Jurkat, Clone E6-1 (cell line): ENCODE data around the gene ANKRD65.
A peak's percentile ranks its signal among the peaks of the same experiment; 100 is the strongest.
"Not testable (repeated sequence)": the region's sequence is repeated elsewhere in the genome, so short reads cannot be mapped to it uniquely, and the experiment has no call there.

Source experiments
- DNase-seq: peaks from one replicate; pipeline ENCODE4 v3.0.0-alpha.2; 2011; ENCODE audit warnings: low read depth, low spot score
- H3K4me3 ChIP-seq: 2 replicates; pipeline ENCODE4 v1.5.1; 2011; ENCODE audit warnings: mild to moderate bottlenecking, low read length, control low read depth, moderate library complexity

The ANKRD65 gene

GRCh38 chr1:1446631-1447030, 25.6 kb upstream of the ANKRD65 start:
- not testable (repeated sequence) for H3K4me3 ChIP-seq, DNase-seq

- no peak overlapping the region for H3K4me3 ChIP-seq
- no peak for DNase-seq
Measured at GRCh38 chr1:1442069-1442770, 21.1 kb upstream of the ANKRD65 start.

- DNase-seq, result no peak
Measured at GRCh38 chr1:1441002-1441888, 20.2 kb upstream of the ANKRD65 start.

GRCh38 chr1:1440262-1441001, 19.4 kb upstream of the ANKRD65 start:
- DNase-seq, result no peak
- no peak overlapping the region for H3K4me3 ChIP-seq

More at GRCh38 chr1:1441002-1441888, 20.2 kb upstream of the ANKRD65 start:
- H3K4me3 ChIP-seq, result no peak overlapping the region

- H3K4me3 ChIP-seq, result no peak overlapping the region
- no peak for DNase-seq
Measured at GRCh38 chr1:1439546-1440261, 18.6 kb upstream of the ANKRD65 start.

GRCh38 chr1:1438531-1439381, 17.7 kb upstream of the ANKRD65 start:
- DNase-seq, result no peak
- H3K4me3 ChIP-seq, result no peak overlapping the region

- no peak for DNase-seq
- H3K4me3 ChIP-seq, result no peak overlapping the region
Measured at GRCh38 chr1:1437904-1438376, 16.9 kb upstream of the ANKRD65 start.

GRCh38 chr1:1437033-1437903, 16.2 kb upstream of the ANKRD65 start:
- no peak overlapping the region for H3K4me3 ChIP-seq
- DNase-seq, result no peak

- no peak for DNase-seq
- no peak overlapping the region for H3K4me3 ChIP-seq
Measured at GRCh38 chr1:1436630-1437032, 15.6 kb upstream of the ANKRD65 start.

GRCh38 chr1:1435911-1436629, 15.0 kb upstream of the ANKRD65 start:
- DNase-seq, result no peak
- H3K4me3 ChIP-seq, result no peak overlapping the region

- peak; percentile 25 for DNase-seq
Measured at GRCh38 chr1:1435106-1435903, 14.2 kb upstream of the ANKRD65 start, which contains the start of gene VWA1. Gene VWA1, plus strand, starts transcription at chr1:1435690. Its CDS starts 59 bp downstream, at chr1:1435749.

GRCh38 chr1:1434824-1435105, 13.7 kb upstream of the ANKRD65 start:
- no peak overlapping the region for H3K4me3 ChIP-seq
- DNase-seq, result no peak

More at GRCh38 chr1:1435106-1435903, 14.2 kb upstream of the ANKRD65 start, which contains the start of gene VWA1:
- H3K4me3 ChIP-seq, result peak within 1 kb of the TSS; percentile 41

- no peak for DNase-seq
- no peak overlapping the region for H3K4me3 ChIP-seq
Measured at GRCh38 chr1:1434131-1434823, 13.2 kb upstream of the ANKRD65 start.

- no peak for DNase-seq
Measured at GRCh38 chr1:1433804-1434130, 12.7 kb upstream of the ANKRD65 start.

GRCh38 chr1:1432951-1433803, 12.1 kb upstream of the ANKRD65 start:
- no peak for DNase-seq
- H3K4me3 ChIP-seq, result no peak overlapping the region

More at GRCh38 chr1:1433804-1434130, 12.7 kb upstream of the ANKRD65 start:
- H3K4me3 ChIP-seq, result no peak overlapping the region
